OCI-LY1 (cell line): Measurements from ENCODE around the gene TMEM30A.

Source experiments
- H2AFZ ChIP-seq: fragments of 200-600 bp; sonication (generic), shearing (Covaris generic); 2 replicates; pipeline ENCODE4 v1.6.0; 2014; ENCODE audit warnings: antibody characterized with exemption, mild to moderate bottlenecking, low read length
- H3F3A ChIP-seq: fragments of 200-600 bp; sonication (generic), shearing (Covaris generic); 2 replicates; pipeline ENCODE4 v1.6.0; 2014; ENCODE audit warnings: mild to moderate bottlenecking, antibody characterized with exemption, low read length, moderate library complexity; ENCODE audit not compliant: insufficient read depth
- H3K27ac ChIP-seq: fragments of 200-600 bp; sonication (generic); 2 replicates; pipeline ENCODE4 v1.5.1; 2014; ENCODE audit warnings: low read length, mixed run types, mild to moderate bottlenecking, low read depth; ENCODE audit not compliant: poor library complexity, severe bottlenecking
- H3K27me3 ChIP-seq: fragments of 200-600 bp; sonication (generic); 2 replicates; pipeline ENCODE4 v1.6.0; 2014; ENCODE audit warnings: antibody characterized with exemption, mild to moderate bottlenecking, low read length, moderate library complexity; ENCODE audit not compliant: insufficient read depth
- H3K36me3 ChIP-seq: fragments of 200-600 bp; sonication (generic); 2 replicates; pipeline ENCODE4 v1.6.1; 2014; ENCODE audit warnings: mild to moderate bottlenecking, antibody characterized with exemption, low read length, moderate library complexity, mixed read lengths; ENCODE audit not compliant: insufficient read depth
- H3K4me1 ChIP-seq: fragments of 200-600 bp; sonication (generic); 2 replicates; pipeline ENCODE4 v1.5.1; 2014; ENCODE audit warnings: mild to moderate bottlenecking, low read length, moderate library complexity; ENCODE audit not compliant: insufficient read depth, severe bottlenecking
- H3K4me2 ChIP-seq: fragments of 200-600 bp; sonication (generic), shearing (Covaris generic); 2 replicates; pipeline ENCODE4 v1.6.1; 2014; ENCODE audit warnings: low read length
- H3K4me3 ChIP-seq: fragments of 200-600 bp; sonication (generic); 2 replicates; pipeline ENCODE4 v1.5.1; 2014; ENCODE audit warnings: low read length, low read depth, mild to moderate bottlenecking, mixed read lengths; ENCODE audit not compliant: poor library complexity, severe bottlenecking
- H3K79me2 ChIP-seq: fragments of 200-600 bp; shearing (Covaris generic); 2 replicates; pipeline ENCODE4 v1.6.1; 2016; ENCODE audit warnings: mixed run types, low read length, mixed read lengths; ENCODE audit not compliant: insufficient read depth
- H3K9ac ChIP-seq: fragments of 200-600 bp; sonication (generic), shearing (Covaris generic); 2 replicates; pipeline ENCODE4 v1.6.1; 2014; ENCODE audit warnings: mild to moderate bottlenecking, low read length, mixed read lengths
- H3K9me2 ChIP-seq: fragments of 200-600 bp; sonication (generic), shearing (Covaris generic); 2 replicates; pipeline ENCODE4 v1.6.1; 2014; ENCODE audit warnings: low read depth, mild to moderate bottlenecking, low read length, mixed read lengths
- H3K9me3 ChIP-seq: fragments of 200-600 bp; shearing (Covaris generic); 2 replicates; pipeline ENCODE4 v1.6.1; 2014; ENCODE audit warnings: low read length, mixed read lengths
- H4K20me1 ChIP-seq: fragments of 200-600 bp; sonication (generic), shearing (Covaris generic); 2 replicates; pipeline ENCODE4 v1.6.0; 2016; ENCODE audit warnings: mild to moderate bottlenecking, low read length; ENCODE audit not compliant: insufficient read depth
- CTCF ChIP-seq: fragments of 200-600 bp; sonication (generic), shearing (Covaris generic); IDR thresholded peaks from 2 replicates; pipeline ENCODE4 v1.5.1; 2017; ENCODE audit warnings: mild to moderate bottlenecking, antibody characterized with exemption, low read length, moderate library complexity, mixed read lengths
- EZH2 ChIP-seq: fragments of 200-600 bp; sonication (generic), shearing (Covaris generic); IDR thresholded peaks from 2 replicates; pipeline ENCODE4 v1.8.0; 2017; ENCODE audit warnings: borderline replicate concordance, mixed run types, mild to moderate bottlenecking, antibody characterized with exemption, low read length, moderate library complexity, mixed read lengths

The TMEM30A gene

GRCh38 chr6:75283907-75284631 is 523 bp downstream of the TMEM30A start:
- Histone ChIP-seq H2AFZ (no peak overlapping the region), H4K20me1 (no peaks in the 10 kb centered on the region), H3K9me2 (no peaks in the 10 kb centered on the region), H3K4me3 (peak overlapping the region; percentile 95), H3K9ac (peak overlapping the region; percentile 89), H3K36me3 (no peaks in the 10 kb centered on the region), H3K27ac (peak overlapping the region; percentile 87), H3K27me3 (no peaks in the 10 kb centered on the region), H3K4me1 (peaks cover 59% of the 10 kb centered on the region), H3F3A (no peaks in the 10 kb centered on the region; the same call in 1 of the 2 replicates), H3K9me3 (no peaks in the 10 kb centered on the region), H3K4me2 (peak overlapping the region; percentile 86), H3K79me2 (peaks cover 61% of the 10 kb centered on the region)
- TF ChIP-seq CTCF (no peak), EZH2 (no peak)

- Histone ChIP-seq H3K9me2 (no peaks in the 10 kb centered on the region), H3K4me2 (peak overlapping the region; percentile 86), H3K9ac (peak overlapping the region; percentile 89), H3F3A (no peaks in the 10 kb centered on the region), H3K4me1 (peaks cover 65% of the 10 kb centered on the region), H4K20me1 (no peaks in the 10 kb centered on the region), H3K27ac (no peak overlapping the region), H2AFZ (no peak overlapping the region), H3K27me3 (no peaks in the 10 kb centered on the region), H3K4me3 (peak overlapping the region; percentile 95), H3K79me2 (peaks cover 74% of the 10 kb centered on the region), H3K9me3 (no peaks in the 10 kb centered on the region), H3K36me3 (no peaks in the 10 kb centered on the region)
- TF ChIP-seq CTCF (no peak), EZH2 (no peak)
These were observed 1.9 kb downstream of the TMEM30A start for GRCh38 chr6:75282706-75283105.

- peak overlapping the region; percentile 41; the same call in 1 of the 2 replicates for H3K9ac ChIP-seq
- H3K4me3 ChIP-seq = peak overlapping the region; percentile 38
These were observed 2.9 kb downstream of the TMEM30A start for GRCh38 chr6:75281653-75282052.

More at GRCh38 chr6:75281653-75282052, 2.9 kb downstream of the TMEM30A start:
- Histone ChIP-seq H3K36me3 (no peaks in the 10 kb centered on the region), H2AFZ (no peak overlapping the region), H3F3A (no peaks in the 10 kb centered on the region), H3K27ac (no peak overlapping the region), H3K9me3 (no peaks in the 10 kb centered on the region), H3K79me2 (peaks cover 84% of the 10 kb centered on the region), H3K9me2 (no peaks in the 10 kb centered on the region), H3K27me3 (no peaks in the 10 kb centered on the region), H3K4me1 (peaks cover 55% of the 10 kb centered on the region), H4K20me1 (no peaks in the 10 kb centered on the region), H3K4me2 (peak overlapping the region; percentile 62)
- TF ChIP-seq EZH2 = no peak
- TF ChIP-seq CTCF = no peak
